Esophagus muscularis mucosa (tissue), 4 donors: ENCODE data around the gene CD99.

Source experiments
- CTCF ChIP-seq, 3 experiments: fragments of 200-600 bp in 2 of 3; fragments of 450-650 bp in 1 of 3; sonication (generic) in 2 of 3; IDR thresholded peaks; one replicate each; pipeline ENCODE4 v1.5.1; 2017 to 2019; ENCODE audit warnings: antibody characterized with exemption in 3 of 3, mild to moderate bottlenecking in 2 of 3, moderate library complexity in 1 of 3
- EP300 ChIP-seq: sonication (generic); formaldehyde crosslinking; IDR thresholded peaks from one replicate; pipeline ENCODE4 v1.6.1; 2017; ENCODE audit warnings: antibody characterized with exemption
- POLR2A ChIP-seq: fragments of 450-650 bp; IDR thresholded peaks from one replicate; pipeline ENCODE4 v1.6.1; 2017; ENCODE audit warnings: antibody characterized with exemption, moderate library complexity, mild to moderate bottlenecking, low read depth
- POLR2AphosphoS5 ChIP-seq, 2 donors: sonication (generic); formaldehyde crosslinking; IDR thresholded peaks; one replicate each; pipeline ENCODE4 v1.6.1; 2017; ENCODE audit warnings: antibody characterized with exemption in 2 of 2

- no peak for TF ChIP-seq CTCF (IDR thresholded peaks at IDR 0.05)
- TF ChIP-seq POLR2AphosphoS5 (IDR thresholded peaks at IDR 0.05), result no peak
- no peak for TF ChIP-seq POLR2A
- no peak for TF ChIP-seq EP300
These were observed 21.3 kb downstream of the CD99 start for GRCh38 chrX:2712428-2712827.
